T-cell (primary cell): ENCODE measurements around the gene C19orf85. TPM values are rescaled to one million over a fixed set of nuclear protein-coding genes. Genes with fewer than 3 reads are reported as not detected.
A peak's percentile ranks its signal among the peaks of the same experiment; 100 is the strongest.

ENCODE experiments used
- ATAC-seq, 4 experiments: fragments of 200-7000 bp in 3 of 4; fragments of 150-1000 bp in 1 of 4; cut with Tn5 transposase; replicated peaks in 1 of 4; 1 replicate in 3 of 4; 2 replicates in 1 of 4; pipeline ENCODE4 v1.10.0; 2021; ENCODE audit warnings: moderate library complexity in 3 of 4, mild to moderate bottlenecking in 2 of 4, moderate number of reproducible peaks in 1 of 4
- CTCF ChIA-PET, 2 donors: fragments of 300-600 bp; sonication (Branson Sonifier 250); formaldehyde crosslinking; loops; one replicate each; lab custom pipeline; 2022; ENCODE audit warnings: antibody characterized with exemption in 2 of 2; lab: Charles Lee
- POLR2A ChIA-PET, 2 donors: fragments of 300-600 bp; sonication (Branson Sonifier 250); formaldehyde crosslinking; loops; one replicate each; lab custom pipeline; 2022; ENCODE audit warnings: antibody characterized with exemption in 2 of 2; lab: Charles Lee
- DNase-seq, 35 experiments: peaks; one replicate each; pipeline versions ENCODE4 v3.0.0 to v3.0.0-alpha.2; 2013 to 2023
- H3K27ac ChIP-seq: one replicate; pipeline ENCODE4 v1.5.1; 2013; ENCODE audit warnings: low read length
- H3K27me3 ChIP-seq, 2 experiments: replicated peaks in 1 of 2; 1 replicate in 1 of 2; 2 replicates in 1 of 2; pipeline versions ENCODE4 v1.6.1 to v1.7.0; 2013; ENCODE audit warnings: low read length in 1 of 2, mixed read lengths in 1 of 2; ENCODE audit not compliant: control insufficient read depth in 2 of 2, insufficient read depth in 2 of 2; ENCODE audit errors: extremely low read depth in 1 of 2
- H3K36me3 ChIP-seq, 2 donors: 1 replicate in 1 of 2; 2 replicates in 1 of 2; pipeline versions ENCODE4 v1.6.1 to v1.7.0; 2013; ENCODE audit warnings: low read length in 1 of 2; ENCODE audit not compliant: control insufficient read depth in 2 of 2, insufficient read depth in 1 of 2; ENCODE audit errors: extremely low read depth in 1 of 2
- H3K4me1 ChIP-seq, 2 experiments: 1 replicate in 1 of 2; 2 replicates in 1 of 2; pipeline versions ENCODE4 v1.6.1 to v1.7.0; 2013; ENCODE audit warnings: low read length in 2 of 2, mixed read lengths in 1 of 2; ENCODE audit not compliant: insufficient read depth in 2 of 2, control insufficient read depth in 1 of 2; ENCODE audit errors: extremely low read depth in 1 of 2
- H3K4me3 ChIP-seq, 2 donors: 1 replicate in 1 of 2; 2 replicates in 1 of 2; pipeline versions ENCODE4 v1.5.1 to v1.7.0; 2013; ENCODE audit warnings: mild to moderate bottlenecking in 2 of 2, low read length in 1 of 2, moderate library complexity in 1 of 2; ENCODE audit not compliant: control insufficient read depth in 1 of 2; ENCODE audit errors: extremely low read depth in 1 of 2
- H3K9me3 ChIP-seq: 2 replicates; pipeline ENCODE4 v1.7.0; 2013
- H3K27ac Mint-ChIP-seq, 2 donors: one replicate each; pipeline ENCODE4 v1.8.0; 2020 to 2021; ENCODE audit warnings: mild to moderate bottlenecking in 2 of 2, mixed read lengths in 2 of 2
- H3K27me3 Mint-ChIP-seq, 2 donors: one replicate each; pipeline ENCODE4 v1.8.0; 2021 to 2022; ENCODE audit warnings: mixed read lengths in 2 of 2
- H3K36me3 Mint-ChIP-seq: one replicate; pipeline ENCODE4 v1.8.0; 2021; ENCODE audit warnings: mixed read lengths
- H3K4me1 Mint-ChIP-seq, 3 donors: one replicate each; pipeline ENCODE4 v1.8.0; 2020 to 2022; ENCODE audit warnings: mixed read lengths in 3 of 3, mild to moderate bottlenecking in 1 of 3
- H3K4me3 Mint-ChIP-seq, 3 donors: one replicate each; pipeline ENCODE4 v1.8.0; 2020 to 2022; ENCODE audit warnings: mild to moderate bottlenecking in 3 of 3, mixed read lengths in 3 of 3, moderate library complexity in 3 of 3
- H3K9me3 Mint-ChIP-seq, 3 donors: one replicate each; pipeline ENCODE4 v1.8.0; 2020 to 2022; ENCODE audit warnings: mixed read lengths in 3 of 3
- WGBS: methylation state at CpG from one replicate; pipeline ENCODE4 v1.1.5; 2013; ENCODE audit warnings: missing lambda C conversion rate; ENCODE audit not compliant: insufficient coverage; 5-methylcytosine and 5-hydroxymethylcytosine counted together
- total RNA-seq, 35 experiments: library from RNA in 6 of 35; stranded (reverse) in 6 of 35; fragments of 120-200 nt in 1 of 35; gene quantifications; one replicate each; pipeline versions ENCODE4 v1.2.1 to v1.2.4 and lab custom pipeline; 2013 to 2026

Gene C19orf85
- total RNA-seq: not detected
- total RNA-seq (2013): not detected
- 0 to 0.04 (median 0) reads per million in 29 experiments for total RNA-seq (lab: John Stamatoyannopoulos, UW)

GRCh38 chr19:55464662-55465054, at the start of gene C19orf85:
Gene C19orf85, minus strand, starts transcription at chr19:55464751. Its CDS starts 197 bp downstream, at chr19:55464554.
- POLR2A ChIA-PET: no interaction called here
- CTCF ChIA-PET: no interaction called here
- Mint-ChIP-seq H3K9me3 (no peaks in the 10 kb centered on the region), H3K4me3 (no peak within 1 kb of the TSS), H3K27ac (no peak within 1 kb of the TSS), H3K36me3 (no peaks in the 10 kb centered on the region), H3K4me1 (peaks cover 23 to 30% (median 29%) of the 10 kb centered on the region in 3 donors), H3K27me3 (no peaks in the 10 kb centered on the region)
- H3K4me3 ChIP-seq: no peak within 1 kb of the TSS
- H3K36me3 ChIP-seq: no peaks in the 10 kb centered on the region
- H3K9me3 ChIP-seq: no peaks in the 10 kb centered on the region
- H3K27ac ChIP-seq: no peak within 1 kb of the TSS
- H3K4me1 ChIP-seq: peaks cover 0 to 23% of the 10 kb centered on the region in 2 experiments
- DNase-seq: no peak
- ATAC-seq: no peak
- 77% methylated on average over 6 of the region's 14 CpGs for WGBS
- H3K27me3 ChIP-seq: peaks cover 0 to 8% of the 10 kb centered on the region in 2 experiments

DNA sequence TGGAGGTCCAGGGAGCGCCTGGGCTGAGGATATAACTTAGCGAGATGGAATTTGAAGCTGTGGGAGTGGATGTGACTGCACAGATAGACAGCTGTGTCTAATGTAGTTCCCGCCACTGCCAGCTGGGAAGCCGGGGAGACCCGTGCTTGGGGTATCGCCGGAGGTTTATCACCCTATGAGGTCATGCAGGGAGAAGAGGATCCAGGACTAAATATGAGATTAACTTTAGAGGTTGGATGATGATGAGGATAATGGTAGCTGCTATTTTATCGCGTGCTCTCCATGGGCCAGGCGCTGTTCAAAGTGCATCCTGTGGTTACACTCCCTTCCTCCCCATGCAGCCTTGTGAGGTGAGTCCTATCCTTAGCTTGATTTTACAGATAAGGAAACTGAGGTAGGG, 43.6 kb upstream of the C19orf85 start:
- Mint-ChIP-seq H3K36me3 (no peaks in the 10 kb centered on the region), H3K27me3 (peaks cover 14 to 35% of the 10 kb centered on the region in 2 donors), H3K27ac (no peak overlapping the region), H3K4me1 (peaks cover 7 to 10% (median 10%) of the 10 kb centered on the region in 3 donors), H3K9me3 (no peaks in the 10 kb centered on the region), H3K4me3 (no peak overlapping the region)
- Histone ChIP-seq H3K4me1 (peaks cover 0 to 13% of the 10 kb centered on the region in 2 experiments), H3K27ac (no peak overlapping the region), H3K4me3 (no peak overlapping the region), H3K36me3 (no peaks in the 10 kb centered on the region), H3K27me3 (peaks cover 0 to 46% of the 10 kb centered on the region in 2 experiments), H3K9me3 (no peaks in the 10 kb centered on the region)
- DNase-seq (no peak), ATAC-seq (no peak)
- CTCF ChIA-PET: interaction anchor here in 1 of 2 donors (0.7 to 0.9 kb wide), 2 partner anchors 13 to 367 kb away, joined by 3 read pairs; no protein-coding TSS in a partner anchor
- POLR2A ChIA-PET: interaction anchor here in 1 of 2 donors (0.5 kb wide), 1 partner anchor 19 kb away, joined by 4 read pairs; no protein-coding TSS in a partner anchor
- 72% methylated on average over 7 of the region's 10 CpGs for WGBS

DNA sequence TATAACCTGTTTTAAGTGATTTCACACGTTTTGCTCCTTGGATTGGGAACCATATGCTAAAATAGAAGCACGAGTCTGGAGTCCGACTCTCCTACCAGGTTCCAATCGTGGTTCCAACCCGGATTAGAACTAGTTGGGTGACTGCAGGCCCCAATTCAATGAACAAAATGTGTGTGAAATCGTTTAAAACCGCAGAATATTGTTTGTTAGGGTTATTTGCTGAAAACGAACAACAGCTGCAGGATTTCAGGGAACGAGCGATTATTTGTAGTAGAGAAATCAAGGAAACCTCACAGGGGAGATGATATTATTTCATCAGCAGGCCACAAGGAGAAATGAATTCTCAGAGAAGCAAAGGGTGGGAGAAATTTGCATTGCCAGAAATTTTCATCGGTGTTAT, 40.4 kb upstream of the C19orf85 start:
- Histone ChIP-seq H3K4me3 (no peak overlapping the region), H3K36me3 (no peaks in the 10 kb centered on the region), H3K4me1 (peaks cover 0 to 15% of the 10 kb centered on the region in 2 experiments), H3K27me3 (peaks cover 0 to 22% of the 10 kb centered on the region in 2 experiments), H3K27ac (no peak overlapping the region), H3K9me3 (no peaks in the 10 kb centered on the region)
- Mint-ChIP-seq H3K9me3 (no peaks in the 10 kb centered on the region), H3K4me1 (peaks cover 10 to 22% (median 13%) of the 10 kb centered on the region in 3 donors), H3K27ac (no peak overlapping the region), H3K27me3 (peaks cover 7 to 14% of the 10 kb centered on the region in 2 donors), H3K36me3 (no peaks in the 10 kb centered on the region), H3K4me3 (no peak overlapping the region)
- 83% methylated on average over 10 of the region's 11 CpGs for WGBS
- POLR2A ChIA-PET: no interaction called here
- CTCF ChIA-PET: interaction anchor here (0.6 to 2.4 kb wide), 9 partner anchors 13 to 345 kb away, joined by 3 to 21 read pairs (median 3); partner anchors contain the start of genes FIZ1 (in 1 of the 2) and ZNF865 (in 1 of the 2)
- DNase-seq (no peak), ATAC-seq (no peak)

DNA sequence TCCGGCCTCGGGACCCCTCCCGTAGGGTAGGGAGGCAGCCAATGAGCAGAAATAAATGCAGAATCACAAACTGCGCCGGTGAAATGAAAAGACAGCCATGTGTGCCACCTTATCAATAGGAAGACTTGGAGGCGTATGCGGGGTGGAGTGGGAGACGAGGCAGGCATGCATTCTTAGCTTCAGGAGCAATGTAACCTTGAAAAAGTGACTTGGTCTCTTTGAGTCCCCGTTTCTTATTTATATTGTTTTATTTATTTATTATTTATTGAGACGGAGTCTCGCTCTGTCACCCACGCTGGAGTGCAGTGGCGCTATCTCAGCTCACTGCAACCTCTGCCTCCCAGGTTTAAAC, 39.7 kb upstream of the C19orf85 start:
- Histone ChIP-seq H3K36me3 (no peaks in the 10 kb centered on the region), H3K27me3 (peaks cover 0 to 19% of the 10 kb centered on the region in 2 experiments), H3K9me3 (no peaks in the 10 kb centered on the region), H3K4me1 (peaks cover 0 to 15% of the 10 kb centered on the region in 2 experiments), H3K27ac (no peak overlapping the region), H3K4me3 (peak overlapping the region in 1 of 2 donors; percentile 50)
- Mint-ChIP-seq H3K27ac (peak overlapping the region in 1 of 2 donors; percentile 77), H3K4me1 (peaks cover 10 to 22% (median 13%) of the 10 kb centered on the region in 3 donors), H3K9me3 (no peaks in the 10 kb centered on the region), H3K27me3 (peaks cover 7 to 11% of the 10 kb centered on the region in 2 donors), H3K36me3 (no peaks in the 10 kb centered on the region), H3K4me3 (peak overlapping the region; percentile 73 to 78 (median 73))
- DNase-seq (no peak), ATAC-seq (no peak)
- ChIA-PET POLR2A (interaction anchor here (0.5 to 0.8 kb wide), 3 partner anchors 42 to 150 kb away, joined by 3 to 10 read pairs (median 3); partner anchors contain the start of gene ZNF579 (in 1 of the 2)), CTCF (interaction anchor here (0.7 to 2.4 kb wide), 28 partner anchors 13 to 419 kb away, joined by 3 to 21 read pairs (median 4); partner anchors contain the start of genes FIZ1 (in 1 of the 2), HSPBP1 (in 1 of the 2), ISOC2 (in 1 of the 2) and KMT5C (in 1 of the 2))
- 0% methylated on average over 5 of the region's 13 CpGs for WGBS

DNA sequence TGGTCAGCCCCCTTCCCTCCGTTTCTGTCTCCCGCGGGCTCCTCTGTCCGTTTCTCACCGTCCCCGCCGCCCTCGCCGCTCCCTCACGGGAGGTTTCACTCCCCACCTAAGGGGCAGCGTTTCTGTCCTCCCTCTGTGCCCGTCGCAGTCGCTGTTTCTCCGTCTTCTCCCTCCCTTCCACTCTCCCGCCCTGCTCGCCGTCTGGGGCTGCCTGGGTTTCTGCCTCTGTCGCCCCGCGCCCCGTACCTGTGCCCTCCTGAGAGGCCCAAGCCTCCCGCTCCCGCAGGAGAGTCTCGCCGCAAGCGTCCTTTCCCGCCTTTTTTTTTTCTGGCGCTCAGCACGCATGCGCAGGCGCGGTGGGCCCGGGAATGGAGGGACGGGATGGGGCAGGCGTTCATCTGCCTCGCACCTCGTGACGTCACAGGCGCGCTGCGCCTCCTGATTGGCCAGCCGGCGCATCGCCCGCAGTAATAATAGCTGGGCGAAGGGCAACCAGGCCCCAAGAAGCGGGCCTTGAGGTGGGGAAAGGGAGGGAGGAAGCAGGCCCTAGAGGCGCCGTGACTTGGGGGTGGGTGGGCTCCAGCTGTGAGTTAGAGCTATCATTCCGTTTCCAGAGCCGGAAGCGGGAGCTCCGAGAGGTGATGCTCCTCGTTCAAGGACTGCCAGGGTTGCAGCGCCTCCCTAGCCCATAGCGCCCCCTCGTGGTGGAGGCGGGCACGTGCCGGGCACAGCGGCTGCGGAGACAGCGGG, 39.1 kb upstream of the C19orf85 start:
- POLR2A ChIA-PET: interaction anchor here (0.5 to 0.8 kb wide), 4 partner anchors 42 to 151 kb away, joined by 3 to 10 read pairs (median 3); partner anchors contain the start of gene ZNF579 (in 1 of the 2)
- peaks cover 7 to 8% of the 10 kb centered on the region in 2 donors for H3K27me3 Mint-ChIP-seq
- H3K27ac Mint-ChIP-seq: peak overlapping the region; percentile 31 to 77
- peaks cover 0 to 15% of the 10 kb centered on the region in 2 experiments for H3K4me1 ChIP-seq
- H3K9me3 ChIP-seq: no peaks in the 10 kb centered on the region
- ATAC-seq: peak; percentile 94 to 97 (median 96)
- no peaks in the 10 kb centered on the region for H3K36me3 ChIP-seq
- peak; percentile 75 to 96 (median 87) for DNase-seq
- WGBS: 7% methylated on average over 50 of the region's 64 CpGs
- CTCF ChIA-PET: interaction anchor here (0.6 to 2.4 kb wide), 26 partner anchors 10 to 419 kb away, joined by 3 to 21 read pairs (median 4); partner anchors contain the start of genes HSPBP1 (in 1 of the 2), ISOC2 (in 1 of the 2), KMT5C (in 1 of the 2) and NAT14 (in 1 of the 2)
- H3K9me3 Mint-ChIP-seq: no peaks in the 10 kb centered on the region
- H3K4me3 Mint-ChIP-seq: peak overlapping the region; percentile 73 to 78 (median 73)
- H3K27ac ChIP-seq: peak overlapping the region; percentile 2
- H3K36me3 Mint-ChIP-seq: no peaks in the 10 kb centered on the region
- peaks cover 0 to 16% of the 10 kb centered on the region in 2 experiments for H3K27me3 ChIP-seq
- H3K4me1 Mint-ChIP-seq: peaks cover 10 to 22% (median 13%) of the 10 kb centered on the region in 3 donors
- peak overlapping the region; percentile 50 to 79 for H3K4me3 ChIP-seq

GRCh38 chr19:55503157-55503501, 38.6 kb upstream of the C19orf85 start:
- Mint-ChIP-seq H3K36me3 (no peaks in the 10 kb centered on the region), H3K4me1 (peaks cover 10 to 22% (median 13%) of the 10 kb centered on the region in 3 donors), H3K27me3 (peaks cover 5 to 6% of the 10 kb centered on the region in 2 donors), H3K9me3 (no peaks in the 10 kb centered on the region), H3K27ac (peak overlapping the region; percentile 62 to 77), H3K4me3 (peak overlapping the region; percentile 73 to 78 (median 73))
- Histone ChIP-seq H3K27me3 (peaks cover 0 to 12% of the 10 kb centered on the region in 2 experiments), H3K4me1 (peaks cover 0 to 15% of the 10 kb centered on the region in 2 experiments), H3K9me3 (no peaks in the 10 kb centered on the region), H3K4me3 (peak overlapping the region; percentile 50 to 79), H3K36me3 (no peaks in the 10 kb centered on the region), H3K27ac (no peak overlapping the region)
- 70% methylated on average over 16 of the region's 17 CpGs for WGBS
- DNase-seq: peak in 1 of 35 experiments; percentile 39
- ChIA-PET POLR2A (no interaction called here), CTCF (interaction anchor here (0.8 to 2.4 kb wide), 12 partner anchors 26 to 418 kb away, joined by 3 to 21 read pairs (median 8); partner anchors contain the start of genes HSPBP1 (in 1 of the 2), ISOC2 (in 1 of the 2), KMT5C (in 1 of the 2) and ZNF784 (in 1 of the 2))
- ATAC-seq: no peak
